Neural progenitor cell (in vitro differentiated cells): Measurements from ENCODE around the gene MGAT4A. TPM values are rescaled to one million over a fixed set of nuclear protein-coding genes. Genes with fewer than 3 reads are reported as not detected.

Source experiments
- DNase-seq: peaks from one replicate; pipeline ENCODE4 v3.0.0-alpha.2; 2016; ENCODE audit warnings: low spot score
- H2AFZ ChIP-seq: fragments of 200-600 bp; sonication (generic); replicated peaks from 2 replicates; pipeline ENCODE4 v1.6.1; 2016; ENCODE audit warnings: antibody characterized with exemption
- H3F3A ChIP-seq: fragments of 200-600 bp; sonication (generic); 2 replicates; pipeline ENCODE4 v1.6.1; 2016; ENCODE audit warnings: antibody characterized with exemption, low read depth
- H3K27ac ChIP-seq: fragments of 200-600 bp; sonication (generic); 2 replicates; pipeline ENCODE4 v1.5.1; 2016; ENCODE audit warnings: mild to moderate bottlenecking
- H3K27me3 ChIP-seq: fragments of 200-600 bp; sonication (generic); 2 replicates; pipeline ENCODE4 v1.6.1; 2016; ENCODE audit warnings: mild to moderate bottlenecking, moderate library complexity
- H3K36me3 ChIP-seq: fragments of 200-600 bp; sonication (generic); 2 replicates; pipeline ENCODE4 v1.5.1; 2016
- H3K4me1 ChIP-seq: fragments of 200-600 bp; sonication (generic); 2 replicates; pipeline ENCODE4 v1.6.1; 2016; ENCODE audit warnings: mixed run types
- H3K4me2 ChIP-seq: fragments of 200-600 bp; sonication (generic); 2 replicates; pipeline ENCODE4 v1.6.1; 2016
- H3K4me3 ChIP-seq: fragments of 200-600 bp; sonication (generic); 2 replicates; pipeline ENCODE4 v1.5.1; 2016
- H3K79me2 ChIP-seq: fragments of 200-600 bp; sonication (generic); 2 replicates; pipeline ENCODE4 v1.6.1; 2016; ENCODE audit warnings: low read depth
- H3K9ac ChIP-seq: fragments of 200-600 bp; sonication (generic); 2 replicates; pipeline ENCODE4 v1.6.1; 2016
- H3K9me3 ChIP-seq: fragments of 200-600 bp; sonication (generic); 2 replicates; pipeline ENCODE4 v1.5.1; 2016; ENCODE audit warnings: low read depth
- H4K20me1 ChIP-seq: fragments of 200-600 bp; sonication (generic); 2 replicates; pipeline ENCODE4 v1.6.1; 2016; ENCODE audit warnings: low read depth
- H3K27ac Mint-ChIP-seq: 3 replicates; pipeline ENCODE4 v1.8.0; 2021; ENCODE audit warnings: mixed read lengths
- H3K27me3 Mint-ChIP-seq: 2 replicates; pipeline ENCODE4 v1.8.0; 2022; ENCODE audit warnings: low read depth, mild to moderate bottlenecking, inconsistent platforms, moderate library complexity, mixed read lengths; ENCODE audit not compliant: insufficient read depth
- H3K36me3 Mint-ChIP-seq: 3 replicates; pipeline ENCODE4 v1.8.0; 2021; ENCODE audit warnings: mixed read lengths
- H3K4me1 Mint-ChIP-seq: 3 replicates; pipeline ENCODE4 v1.8.0; 2021; ENCODE audit warnings: mixed read lengths
- H3K4me3 Mint-ChIP-seq: 3 replicates; pipeline ENCODE4 v1.8.0; 2021; ENCODE audit warnings: mild to moderate bottlenecking, moderate library complexity, mixed read lengths
- H3K9me3 Mint-ChIP-seq: 3 replicates; pipeline ENCODE4 v1.8.0; 2020; ENCODE audit warnings: mixed read lengths
- EZH2 ChIP-seq: fragments of 200-600 bp; sonication (generic); IDR thresholded peaks from 2 replicates; pipeline ENCODE4 v1.6.1; 2017; ENCODE audit warnings: antibody characterized with exemption, mild to moderate bottlenecking, moderate library complexity
- EZH2phosphoT487 ChIP-seq: fragments of 200-600 bp; sonication (generic); IDR thresholded peaks from 2 replicates; pipeline ENCODE4 v1.6.1; 2017; ENCODE audit warnings: antibody characterized with exemption
- total RNA-seq: library from RNA; depleted of rRNA; stranded (reverse); fragments of >200 nt; gene quantifications from 2 replicates; pipeline ENCODE4 v1.2.3, GENCODE V29; 2015; ENCODE audit warnings: low replicate concordance
- TF ChIP-seq, protein P1 (sequence below): fragments of 200-600 bp; sonication (generic); IDR thresholded peaks from 2 replicates; pipeline ENCODE4 v1.5.1; 2017; ENCODE audit warnings: antibody characterized with exemption, mild to moderate bottlenecking

MGAT4A gene
- total RNA-seq, 1 donor from 2014 or later = 8.0 TPM

DNA sequence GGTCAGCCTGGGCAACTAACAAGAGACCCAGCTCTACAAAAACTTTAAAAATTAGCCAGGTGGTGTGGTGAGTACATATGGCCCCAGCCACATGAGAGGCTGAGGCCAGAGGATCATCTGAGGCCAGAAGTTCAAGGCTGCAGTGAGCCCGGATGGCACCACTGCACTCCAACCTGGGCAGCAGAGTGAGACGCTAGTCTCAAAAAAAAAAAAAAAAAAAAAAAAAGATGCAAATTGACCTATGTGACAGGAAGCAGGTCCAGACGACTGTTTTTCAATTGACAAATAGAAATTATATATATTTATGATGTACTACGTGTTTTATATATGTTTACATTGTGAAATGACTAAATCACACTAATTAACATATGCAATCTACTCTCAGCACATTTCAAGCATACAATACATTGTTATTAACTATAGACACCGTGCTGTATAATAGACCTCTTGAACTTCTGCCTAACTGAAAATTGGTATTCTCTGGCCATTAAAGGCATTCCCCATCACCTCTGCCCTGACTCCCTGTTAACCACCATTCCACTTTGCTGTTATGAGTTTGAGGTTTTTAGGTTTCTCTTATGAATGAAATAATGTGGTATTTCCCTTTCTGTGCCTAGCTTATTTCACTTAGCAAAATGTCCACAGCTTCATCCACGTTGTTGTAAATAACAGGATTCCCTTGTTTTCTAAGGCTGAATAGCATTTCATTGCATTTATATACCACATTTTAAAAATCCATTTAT lies 32.4 kb upstream of the MGAT4A start:
- no peak overlapping the region for H2AFZ ChIP-seq
- peaks cover 2% of the 10 kb centered on the region for H3K27me3 Mint-ChIP-seq

DNA sequence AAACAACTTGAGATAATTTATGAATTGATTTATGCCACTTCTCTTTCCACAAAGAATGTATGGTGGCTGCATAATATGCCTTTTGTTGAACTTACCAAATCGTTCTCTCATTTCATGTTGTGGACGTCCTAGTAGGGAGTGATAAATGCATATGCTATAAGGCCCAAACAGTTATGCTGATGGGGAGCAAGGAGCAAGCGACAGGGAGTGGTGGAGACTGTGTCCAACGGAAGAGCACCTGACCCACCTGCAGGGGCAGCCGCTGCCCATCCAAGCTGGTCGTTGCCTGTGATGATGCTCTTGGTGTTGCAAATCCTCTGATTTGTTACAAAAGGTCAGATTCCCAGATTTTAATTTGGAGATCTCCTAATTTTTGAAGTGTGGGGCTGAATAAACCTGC lies 31.0 kb upstream of the MGAT4A start:
- no peak overlapping the region for H3K27ac ChIP-seq
- H2AFZ ChIP-seq = no peak overlapping the region
- no peak overlapping the region for H3K27ac Mint-ChIP-seq
- H4K20me1 ChIP-seq = no peaks in the 10 kb centered on the region
- TF ChIP-seq EZH2phosphoT487 = no peak
- no peak for TF ChIP-seq EZH2
- TF ChIP-seq, protein P1, sequence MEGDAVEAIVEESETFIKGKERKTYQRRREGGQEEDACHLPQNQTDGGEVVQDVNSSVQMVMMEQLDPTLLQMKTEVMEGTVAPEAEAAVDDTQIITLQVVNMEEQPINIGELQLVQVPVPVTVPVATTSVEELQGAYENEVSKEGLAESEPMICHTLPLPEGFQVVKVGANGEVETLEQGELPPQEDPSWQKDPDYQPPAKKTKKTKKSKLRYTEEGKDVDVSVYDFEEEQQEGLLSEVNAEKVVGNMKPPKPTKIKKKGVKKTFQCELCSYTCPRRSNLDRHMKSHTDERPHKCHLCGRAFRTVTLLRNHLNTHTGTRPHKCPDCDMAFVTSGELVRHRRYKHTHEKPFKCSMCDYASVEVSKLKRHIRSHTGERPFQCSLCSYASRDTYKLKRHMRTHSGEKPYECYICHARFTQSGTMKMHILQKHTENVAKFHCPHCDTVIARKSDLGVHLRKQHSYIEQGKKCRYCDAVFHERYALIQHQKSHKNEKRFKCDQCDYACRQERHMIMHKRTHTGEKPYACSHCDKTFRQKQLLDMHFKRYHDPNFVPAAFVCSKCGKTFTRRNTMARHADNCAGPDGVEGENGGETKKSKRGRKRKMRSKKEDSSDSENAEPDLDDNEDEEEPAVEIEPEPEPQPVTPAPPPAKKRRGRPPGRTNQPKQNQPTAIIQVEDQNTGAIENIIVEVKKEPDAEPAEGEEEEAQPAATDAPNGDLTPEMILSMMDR = no peak
- H3K36me3 Mint-ChIP-seq = no peaks in the 10 kb centered on the region
- no peaks in the 10 kb centered on the region for H3K27me3 ChIP-seq
- H3K79me2 ChIP-seq = no peaks in the 10 kb centered on the region
- no peak for DNase-seq
- no peaks in the 10 kb centered on the region for H3K4me1 ChIP-seq
- H3K9me3 Mint-ChIP-seq = no peaks in the 10 kb centered on the region
- H3F3A ChIP-seq = no peaks in the 10 kb centered on the region
- no peaks in the 10 kb centered on the region for H3K9me3 ChIP-seq
- no peak overlapping the region for H3K9ac ChIP-seq
- peaks cover 4% of the 10 kb centered on the region for H3K27me3 Mint-ChIP-seq
- no peak overlapping the region for H3K4me2 ChIP-seq
- peaks cover 6% of the 10 kb centered on the region for H3K4me1 Mint-ChIP-seq
- H3K36me3 ChIP-seq = no peaks in the 10 kb centered on the region
- no peak overlapping the region for H3K4me3 ChIP-seq
- no peak overlapping the region for H3K4me3 Mint-ChIP-seq

More for the DNA sequence above, 32.4 kb upstream of the MGAT4A start:
- H3K27ac Mint-ChIP-seq = no peak overlapping the region
- no peaks in the 10 kb centered on the region for H3K9me3 Mint-ChIP-seq
- no peaks in the 10 kb centered on the region for H3K4me1 ChIP-seq
- no peak overlapping the region for H3K27ac ChIP-seq
- H3K4me2 ChIP-seq = no peak overlapping the region
- TF ChIP-seq EZH2phosphoT487 (no peak), EZH2 (no peak)
- TF ChIP-seq, protein P1 = no peak
- no peak overlapping the region for H3K4me3 Mint-ChIP-seq
- no peaks in the 10 kb centered on the region for H3K9me3 ChIP-seq
- H3K9ac ChIP-seq = no peak overlapping the region
- H3K36me3 ChIP-seq = no peaks in the 10 kb centered on the region
- no peak overlapping the region for H3K4me3 ChIP-seq
- no peak for DNase-seq
- H3F3A ChIP-seq = no peaks in the 10 kb centered on the region
- H3K27me3 ChIP-seq = no peaks in the 10 kb centered on the region
- H3K79me2 ChIP-seq = no peaks in the 10 kb centered on the region
- peaks cover 6% of the 10 kb centered on the region for H3K4me1 Mint-ChIP-seq
- no peaks in the 10 kb centered on the region for H3K36me3 Mint-ChIP-seq
- H4K20me1 ChIP-seq = no peaks in the 10 kb centered on the region

DNA sequence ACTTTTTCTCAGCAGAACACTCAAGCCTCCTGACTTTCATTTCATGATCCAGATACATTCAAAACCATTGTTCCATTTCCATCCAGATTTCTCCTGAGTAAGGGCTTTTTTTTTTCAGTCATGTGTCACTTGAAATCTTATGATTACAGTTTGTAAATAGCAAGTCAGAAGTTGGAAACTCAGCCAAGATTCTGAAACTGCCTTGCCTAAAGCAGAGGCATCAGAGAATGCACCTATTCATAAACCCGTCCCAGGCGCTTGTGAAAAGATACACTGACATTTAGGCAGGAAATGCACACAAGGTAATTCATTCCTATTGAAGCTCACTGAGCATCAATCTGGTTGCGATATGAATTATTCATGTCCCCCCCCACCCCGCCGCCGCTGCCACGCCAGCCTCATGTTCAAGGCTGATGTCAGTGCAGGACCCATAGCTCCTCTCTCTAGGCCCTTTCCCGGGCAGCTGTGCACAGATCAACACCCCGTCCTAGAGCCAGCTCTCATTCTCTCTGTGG lies 30.4 kb upstream of the MGAT4A start:
- Histone ChIP-seq H2AFZ (no peak overlapping the region), H3K4me2 (no peak overlapping the region), H3K4me3 (no peak overlapping the region), H3K4me1 (no peaks in the 10 kb centered on the region), H3K27ac (no peak overlapping the region), H3K27me3 (no peaks in the 10 kb centered on the region), H3K79me2 (no peaks in the 10 kb centered on the region), H4K20me1 (no peaks in the 10 kb centered on the region), H3K36me3 (no peaks in the 10 kb centered on the region), H3K9ac (no peak overlapping the region), H3F3A (no peaks in the 10 kb centered on the region), H3K9me3 (no peaks in the 10 kb centered on the region)
- H3K27me3 Mint-ChIP-seq = peaks cover 4% of the 10 kb centered on the region
- DNase-seq = no peak
- H3K36me3 Mint-ChIP-seq = no peaks in the 10 kb centered on the region
- TF ChIP-seq, protein P1 = no peak
- H3K27ac Mint-ChIP-seq = no peak overlapping the region
- H3K4me1 Mint-ChIP-seq = peaks cover 6% of the 10 kb centered on the region
- no peaks in the 10 kb centered on the region for H3K9me3 Mint-ChIP-seq
- no peak overlapping the region for H3K4me3 Mint-ChIP-seq
